ENCODE data around the gene GCNA. TPM values are rescaled to one million over a fixed set of nuclear protein-coding genes. Genes with fewer than 3 reads are reported as not detected.
A peak's percentile ranks its signal among the peaks of the same experiment; 100 is the strongest.

GCNA gene
- polyA plus RNA-seq, 1 of the 3 experiments (the other 2 are of a cell fraction) = 1.8 TPM

DNA sequence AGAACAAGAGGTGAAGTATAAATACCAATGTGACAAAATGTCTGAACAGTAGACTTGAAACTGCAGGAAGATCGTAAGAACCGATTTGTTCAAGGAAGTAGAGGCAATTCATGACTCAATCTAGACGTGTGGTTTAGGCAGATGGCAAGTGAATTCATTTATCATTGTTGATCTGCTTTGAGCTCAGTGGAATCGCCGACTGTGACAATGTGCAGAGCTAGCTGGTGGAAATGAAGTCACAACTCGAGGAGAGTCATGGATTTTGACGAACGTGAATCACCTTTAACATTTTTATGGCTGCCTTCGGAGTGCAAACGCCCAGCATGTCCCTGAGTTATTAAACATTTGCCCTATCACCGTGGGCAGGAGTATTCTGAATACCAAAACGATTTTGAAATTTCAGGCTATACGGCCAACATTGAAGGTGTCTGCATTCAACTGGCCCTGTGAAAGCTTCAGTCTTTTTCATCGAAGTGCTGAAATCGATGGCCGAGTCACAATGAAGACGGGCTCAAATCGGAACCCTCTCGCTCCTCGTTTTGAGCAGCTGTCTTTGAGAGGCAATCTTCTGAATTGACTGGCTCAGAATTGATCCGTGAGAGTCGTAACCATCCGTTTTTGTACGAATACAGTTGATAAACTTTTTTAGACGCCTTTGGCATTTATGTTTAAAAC lies 46.0 kb upstream of the GCNA start:
- Histone ChIP-seq H3K4me2 (peak overlapping the region; percentile 68), H4K20me1 (ENCODE audit: insufficient read depth) (peaks cover 30% of the 10 kb centered on the region), H3K79me2 (ENCODE audit: insufficient read depth) (peaks cover 43% of the 10 kb centered on the region), H3K4me1 (ENCODE audit: control insufficient read depth in 1 of 2, insufficient read depth in 2 of 2, low read depth in 1 of 2, low read length in 1 of 2) (peaks cover 0 to 8% of the 10 kb centered on the region in 2 experiments; a peak in 2 of 4 replicates), H3K36me3 (replicated peaks in 1 of 2; ENCODE audit: control insufficient read depth in 1 of 2, insufficient read depth in 2 of 2, low read length in 1 of 2) (peaks cover 0 to 3% of the 10 kb centered on the region in 2 experiments), H3K4me3 (ENCODE audit: low read depth in 2 of 2, low read length in 1 of 2) (peak overlapping the region; percentile 61 to 72), H2AFZ (ENCODE audit: low read depth) (peak overlapping the region; percentile 66; the same call in 1 of the 2 replicates), H3K9ac (peak overlapping the region; percentile 87; the same call in 1 of the 2 replicates), H3K9me3 (no peaks in the 10 kb centered on the region), H3K9me2 (no peaks in the 10 kb centered on the region), H3K27me3 (ENCODE audit: insufficient read depth) (peaks cover 14% of the 10 kb centered on the region; the same call in 1 of the 2 replicates), H3F3A (replicated peaks; ENCODE audit: insufficient read depth) (peaks cover 12% of the 10 kb centered on the region), H3K27ac (ENCODE audit: low read depth in 2 of 2, low read length in 1 of 2) (peak overlapping the region; percentile 73 to 80)
- POLR2A ChIA-PET = interaction anchor here (1.0 to 1.6 kb wide), 2 partner anchors 18 to 166 kb away, joined by 3 to 5 read pairs; partner anchors contain the start of gene TAF1
- WGBS (ENCODE audit: low lambda C conversion rate) = 13% methylated on average over 25 of the region's 25 CpGs
- CTCF ChIA-PET = interaction anchor here (0.8 kb wide), 1 partner anchor 23 kb away, joined by 3 read pairs; no protein-coding TSS in a partner anchor
- TF ChIP-seq, protein P1, sequence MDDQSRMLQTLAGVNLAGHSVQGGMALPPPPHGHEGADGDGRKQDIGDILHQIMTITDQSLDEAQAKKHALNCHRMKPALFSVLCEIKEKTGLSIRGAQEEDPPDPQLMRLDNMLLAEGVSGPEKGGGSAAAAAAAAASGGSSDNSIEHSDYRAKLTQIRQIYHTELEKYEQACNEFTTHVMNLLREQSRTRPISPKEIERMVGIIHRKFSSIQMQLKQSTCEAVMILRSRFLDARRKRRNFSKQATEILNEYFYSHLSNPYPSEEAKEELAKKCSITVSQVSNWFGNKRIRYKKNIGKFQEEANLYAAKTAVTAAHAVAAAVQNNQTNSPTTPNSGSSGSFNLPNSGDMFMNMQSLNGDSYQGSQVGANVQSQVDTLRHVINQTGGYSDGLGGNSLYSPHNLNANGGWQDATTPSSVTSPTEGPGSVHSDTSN (IDR thresholded peaks at IDR 0.05) = peak; percentile 77
- TF ChIP-seq RFX5 (IDR thresholded peaks at IDR 0.05; ENCODE audit: low read length) (no peak), TCF12 (IDR thresholded peaks at IDR 0.05) (peak; percentile 74)
- no peak for DNase-seq

DNA sequence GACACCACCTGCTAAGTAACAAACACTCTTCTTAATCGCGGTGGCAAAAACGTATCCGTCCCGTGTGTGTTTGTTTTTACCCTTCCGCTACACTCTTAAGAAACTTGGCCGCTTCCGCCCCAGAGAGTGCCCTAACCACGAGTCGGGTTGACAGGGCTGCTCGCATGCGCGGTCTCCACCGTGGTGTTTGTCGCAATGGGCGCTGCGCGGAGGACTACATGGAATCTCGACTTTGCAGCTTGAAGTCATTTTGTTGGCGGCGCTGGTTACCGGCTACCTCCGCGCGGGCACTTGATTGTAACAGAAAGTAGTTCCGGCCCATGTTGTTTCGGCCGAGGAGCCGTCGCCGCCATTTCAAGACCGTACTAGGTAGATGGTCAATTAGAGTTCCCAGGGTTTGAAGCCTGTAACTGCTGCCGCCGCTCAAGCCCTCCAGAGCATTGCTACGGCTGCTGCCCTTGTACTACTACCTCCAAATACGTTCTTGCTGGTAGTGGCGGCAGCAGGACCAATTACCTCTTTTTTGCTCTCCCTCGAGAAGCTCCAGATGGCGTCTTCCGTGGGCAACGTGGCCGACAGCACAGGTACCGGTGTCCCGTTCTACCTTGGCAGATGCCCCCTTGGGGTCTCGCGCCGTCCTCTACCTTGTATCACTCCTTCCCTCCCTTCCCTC lies 45.3 kb upstream of the GCNA start, which contains the start of gene OGT:
OGT (plus strand) TSS at position 352 of the 673 bp plus-strand sequence; CDS start at position 548, 196 bp downstream.
- peaks cover 14% of the 10 kb centered on the region; the same call in 1 of the 2 replicates for H3K27me3 ChIP-seq (ENCODE audit: insufficient read depth)
- peak; percentile 75 for DNase-seq
- H3F3A ChIP-seq (replicated peaks; ENCODE audit: insufficient read depth) = peaks cover 12% of the 10 kb centered on the region
- H3K9ac ChIP-seq = peak within 1 kb of the TSS; percentile 87
- peak within 1 kb of the TSS; percentile 66; the same call in 1 of the 2 replicates for H2AFZ ChIP-seq (ENCODE audit: low read depth)
- POLR2A ChIA-PET = interaction anchor here (1.0 to 1.6 kb wide), 2 partner anchors 17 to 167 kb away, joined by 3 to 5 read pairs; partner anchors contain the start of gene TAF1
- no peaks in the 10 kb centered on the region for H3K9me3 ChIP-seq
- CTCF ChIA-PET = interaction anchor here (0.8 to 1.0 kb wide), 2 partner anchors 9 to 23 kb away, joined by 3 to 4 read pairs; no protein-coding TSS in a partner anchor
- peak within 1 kb of the TSS; percentile 68 for H3K4me2 ChIP-seq
- peak within 1 kb of the TSS; percentile 61 to 72 for H3K4me3 ChIP-seq (ENCODE audit: low read depth in 2 of 2, low read length in 1 of 2)
- H3K27ac ChIP-seq (ENCODE audit: low read depth in 2 of 2, low read length in 1 of 2) = peak within 1 kb of the TSS; percentile 80 to 89
- peaks cover 0 to 8% of the 10 kb centered on the region in 2 experiments; a peak in 2 of 4 replicates for H3K4me1 ChIP-seq (ENCODE audit: control insufficient read depth in 1 of 2, insufficient read depth in 2 of 2, low read depth in 1 of 2, low read length in 1 of 2)
- peaks cover 3 to 4% of the 10 kb centered on the region in 2 experiments for H3K36me3 ChIP-seq (replicated peaks in 1 of 2; ENCODE audit: control insufficient read depth in 1 of 2, insufficient read depth in 2 of 2, low read length in 1 of 2)
- no peaks in the 10 kb centered on the region for H3K9me2 ChIP-seq
- 29% methylated on average over 32 of the region's 47 CpGs for WGBS (ENCODE audit: low lambda C conversion rate)
- H3K79me2 ChIP-seq (ENCODE audit: insufficient read depth) = peaks cover 50% of the 10 kb centered on the region
- H4K20me1 ChIP-seq (ENCODE audit: insufficient read depth) = peaks cover 37% of the 10 kb centered on the region
- TF ChIP-seq MEF2A (IDR thresholded peaks at IDR 0.05; ENCODE audit: borderline replicate concordance, low read depth) = no peak
- TF ChIP-seq NFIC (IDR thresholded peaks at IDR 0.05; ENCODE audit: borderline replicate concordance) = no peak; the same call in 1 of the 2 replicates
- no peak for TF ChIP-seq EZH2phosphoT487 (IDR thresholded peaks at IDR 0.05; ENCODE audit: borderline replicate concordance, low read depth)
- peak; percentile 49; the same call in 1 of the 2 replicates for TF ChIP-seq ELF1 (IDR thresholded peaks at IDR 0.05)
- no peak for TF ChIP-seq RXRA (IDR thresholded peaks at IDR 0.05; ENCODE audit: borderline replicate concordance, low read depth)
- TF ChIP-seq, protein P2, sequence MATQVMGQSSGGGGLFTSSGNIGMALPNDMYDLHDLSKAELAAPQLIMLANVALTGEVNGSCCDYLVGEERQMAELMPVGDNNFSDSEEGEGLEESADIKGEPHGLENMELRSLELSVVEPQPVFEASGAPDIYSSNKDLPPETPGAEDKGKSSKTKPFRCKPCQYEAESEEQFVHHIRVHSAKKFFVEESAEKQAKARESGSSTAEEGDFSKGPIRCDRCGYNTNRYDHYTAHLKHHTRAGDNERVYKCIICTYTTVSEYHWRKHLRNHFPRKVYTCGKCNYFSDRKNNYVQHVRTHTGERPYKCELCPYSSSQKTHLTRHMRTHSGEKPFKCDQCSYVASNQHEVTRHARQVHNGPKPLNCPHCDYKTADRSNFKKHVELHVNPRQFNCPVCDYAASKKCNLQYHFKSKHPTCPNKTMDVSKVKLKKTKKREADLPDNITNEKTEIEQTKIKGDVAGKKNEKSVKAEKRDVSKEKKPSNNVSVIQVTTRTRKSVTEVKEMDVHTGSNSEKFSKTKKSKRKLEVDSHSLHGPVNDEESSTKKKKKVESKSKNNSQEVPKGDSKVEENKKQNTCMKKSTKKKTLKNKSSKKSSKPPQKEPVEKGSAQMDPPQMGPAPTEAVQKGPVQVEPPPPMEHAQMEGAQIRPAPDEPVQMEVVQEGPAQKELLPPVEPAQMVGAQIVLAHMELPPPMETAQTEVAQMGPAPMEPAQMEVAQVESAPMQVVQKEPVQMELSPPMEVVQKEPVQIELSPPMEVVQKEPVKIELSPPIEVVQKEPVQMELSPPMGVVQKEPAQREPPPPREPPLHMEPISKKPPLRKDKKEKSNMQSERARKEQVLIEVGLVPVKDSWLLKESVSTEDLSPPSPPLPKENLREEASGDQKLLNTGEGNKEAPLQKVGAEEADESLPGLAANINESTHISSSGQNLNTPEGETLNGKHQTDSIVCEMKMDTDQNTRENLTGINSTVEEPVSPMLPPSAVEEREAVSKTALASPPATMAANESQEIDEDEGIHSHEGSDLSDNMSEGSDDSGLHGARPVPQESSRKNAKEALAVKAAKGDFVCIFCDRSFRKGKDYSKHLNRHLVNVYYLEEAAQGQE (IDR thresholded peaks at IDR 0.05; ENCODE audit: low read depth, low read length) = 0 out of 2 replicates have a peak, but pooled peaks have one; percentile 38
- TF ChIP-seq RFX5 (IDR thresholded peaks at IDR 0.05; ENCODE audit: low read length) = no peak
- TF ChIP-seq FOSL2 (IDR thresholded peaks at IDR 0.05; ENCODE audit: borderline replicate concordance, low read depth) = no peak
- TF ChIP-seq, protein P3, sequence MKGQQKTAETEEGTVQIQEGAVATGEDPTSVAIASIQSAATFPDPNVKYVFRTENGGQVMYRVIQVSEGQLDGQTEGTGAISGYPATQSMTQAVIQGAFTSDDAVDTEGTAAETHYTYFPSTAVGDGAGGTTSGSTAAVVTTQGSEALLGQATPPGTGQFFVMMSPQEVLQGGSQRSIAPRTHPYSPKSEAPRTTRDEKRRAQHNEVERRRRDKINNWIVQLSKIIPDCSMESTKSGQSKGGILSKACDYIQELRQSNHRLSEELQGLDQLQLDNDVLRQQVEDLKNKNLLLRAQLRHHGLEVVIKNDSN (IDR thresholded peaks at IDR 0.05; ENCODE audit: borderline replicate concordance, low read depth) = no peak
- TF ChIP-seq NRF1 (IDR thresholded peaks at IDR 0.05; ENCODE audit: low read depth, low read length) = peak; percentile 46; the same call in 1 of the 2 replicates
- peak; percentile 48; the same call in 1 of the 2 replicates for TF ChIP-seq TCF12 (IDR thresholded peaks at IDR 0.05)
- peak; percentile 68; the same call in 1 of the 2 replicates for TF ChIP-seq TEAD4 (IDR thresholded peaks at IDR 0.05; ENCODE audit: borderline replicate concordance, insufficient read depth)
- TF ChIP-seq, protein P4, sequence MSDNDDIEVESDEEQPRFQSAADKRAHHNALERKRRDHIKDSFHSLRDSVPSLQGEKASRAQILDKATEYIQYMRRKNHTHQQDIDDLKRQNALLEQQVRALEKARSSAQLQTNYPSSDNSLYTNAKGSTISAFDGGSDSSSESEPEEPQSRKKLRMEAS (IDR thresholded peaks at IDR 0.05; ENCODE audit: low read depth) = peak; percentile 92; the same call in 1 of the 2 replicates
- TF ChIP-seq FOXJ3 (CRISPR knock-in tag; IDR thresholded peaks at IDR 0.05) = no peak
- TF ChIP-seq, protein P5, sequence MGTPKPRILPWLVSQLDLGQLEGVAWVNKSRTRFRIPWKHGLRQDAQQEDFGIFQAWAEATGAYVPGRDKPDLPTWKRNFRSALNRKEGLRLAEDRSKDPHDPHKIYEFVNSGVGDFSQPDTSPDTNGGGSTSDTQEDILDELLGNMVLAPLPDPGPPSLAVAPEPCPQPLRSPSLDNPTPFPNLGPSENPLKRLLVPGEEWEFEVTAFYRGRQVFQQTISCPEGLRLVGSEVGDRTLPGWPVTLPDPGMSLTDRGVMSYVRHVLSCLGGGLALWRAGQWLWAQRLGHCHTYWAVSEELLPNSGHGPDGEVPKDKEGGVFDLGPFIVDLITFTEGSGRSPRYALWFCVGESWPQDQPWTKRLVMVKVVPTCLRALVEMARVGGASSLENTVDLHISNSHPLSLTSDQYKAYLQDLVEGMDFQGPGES (IDR thresholded peaks at IDR 0.05; ENCODE audit: low read depth, low read length) = no peak
- TF ChIP-seq RAD21 (IDR thresholded peaks at IDR 0.05; ENCODE audit: low read length) = no peak
